HG03442 (cell line): ENCODE measurements around the gene GTF2I.
"Not testable (repeated sequence)": the region's sequence is repeated elsewhere in the genome, so short reads cannot be mapped to it uniquely, and the experiment has no call there.

Experiments used
- ATAC-seq: cut with Tn5 transposase; IDR thresholded peaks from one replicate; pipeline ENCODE4 v1.9.1; 2021; ENCODE audit warnings: mild to moderate bottlenecking, moderate library complexity; ENCODE audit not compliant: unreplicated experiment

Gene GTF2I

DNA sequence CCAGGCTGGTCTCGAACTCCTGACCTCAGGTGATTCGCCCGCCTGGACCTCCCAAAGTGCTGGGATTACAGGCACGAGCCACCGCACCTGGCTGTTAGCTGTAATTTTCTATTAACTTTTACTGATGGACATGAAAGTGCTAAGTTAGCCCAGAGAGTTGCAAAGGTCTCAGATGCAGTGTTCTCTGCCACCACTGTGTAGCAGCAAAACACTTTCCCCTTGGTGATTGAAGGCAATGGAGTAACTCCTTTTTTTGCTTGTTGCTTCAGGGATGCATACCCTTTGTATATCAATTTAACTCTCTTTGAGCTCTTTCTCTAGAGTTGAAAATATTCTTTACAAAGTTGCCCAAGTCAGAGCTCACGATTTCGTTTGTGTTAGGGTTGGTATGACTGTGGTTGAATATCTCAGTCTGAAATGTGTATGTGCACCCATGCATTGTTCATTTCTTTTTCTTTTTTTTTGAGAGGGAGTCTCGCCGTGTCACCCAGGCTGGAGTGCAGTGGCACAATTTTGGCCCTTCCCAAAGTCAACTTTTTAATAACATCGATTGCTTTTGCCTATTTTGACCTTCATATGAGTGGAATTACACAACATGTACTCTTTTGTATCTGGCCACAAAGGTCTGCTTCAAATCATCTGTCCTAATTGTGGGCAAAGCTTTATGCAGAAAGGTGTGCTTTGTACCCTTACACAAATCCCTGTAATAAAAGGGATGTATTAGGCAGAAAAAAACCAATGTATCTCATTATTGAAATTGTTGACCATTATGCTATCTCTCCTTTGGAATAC, 52.6 kb downstream of the GTF2I start:
- ATAC-seq, result no peak

DNA sequence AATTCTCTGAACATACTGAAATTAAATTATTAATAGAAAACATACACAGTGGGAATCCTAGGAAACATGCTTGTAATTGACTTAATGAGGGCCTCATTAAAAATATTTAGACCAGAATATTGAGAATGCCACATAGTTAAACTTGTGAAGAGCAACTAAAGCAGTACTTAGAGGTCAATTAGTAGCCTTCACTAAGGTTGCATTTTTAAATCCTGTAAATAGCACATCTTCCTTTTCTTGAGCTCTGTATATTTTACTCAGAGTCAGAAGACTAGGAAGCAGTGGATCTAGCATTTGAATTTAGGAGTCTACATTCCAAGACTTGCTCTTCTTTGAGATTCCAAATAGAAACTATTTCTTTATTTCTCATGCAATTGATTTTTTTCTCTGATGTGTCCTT, 56.0 kb downstream of the GTF2I start:
- ATAC-seq, result no peak

DNA sequence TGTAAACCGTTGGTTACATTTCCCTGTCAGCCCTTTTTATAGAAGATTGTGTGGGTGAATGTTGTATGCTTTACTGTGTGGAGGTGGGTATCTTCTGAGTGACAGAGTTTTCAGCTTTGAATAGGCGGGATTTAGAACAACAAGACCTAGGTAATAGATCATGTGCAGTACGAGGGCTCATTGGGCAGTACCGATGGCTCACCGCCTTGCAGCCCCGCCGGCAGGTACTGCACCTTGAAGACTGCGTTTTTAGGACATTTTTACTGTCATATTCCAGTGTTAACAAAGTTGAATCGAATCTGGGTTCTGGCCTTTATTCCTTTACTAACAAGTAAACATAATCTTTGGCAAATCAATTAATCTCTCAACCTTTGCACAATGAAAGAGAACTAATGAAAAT, 60.4 kb downstream of the GTF2I start:
- ATAC-seq, result no peak

DNA sequence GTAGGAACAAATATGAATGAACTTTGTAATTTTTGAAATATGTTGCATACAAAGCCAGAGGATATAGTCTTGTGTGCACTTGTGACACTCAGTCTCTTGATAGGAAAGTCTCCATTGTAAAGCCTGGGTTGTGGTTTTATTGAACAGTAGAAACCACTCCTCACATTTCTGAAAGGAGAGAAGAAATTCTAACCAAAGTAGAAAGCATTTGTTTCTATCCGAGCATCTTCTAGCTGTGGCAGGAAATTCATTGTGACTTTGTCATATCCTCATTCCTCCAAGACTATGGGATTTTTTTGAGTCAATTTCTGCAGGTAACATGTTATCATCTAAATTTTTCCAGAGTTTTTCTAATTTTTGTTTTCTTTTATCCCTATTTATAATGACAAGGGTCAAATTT, 60.8 kb downstream of the GTF2I start:
- ATAC-seq, result no peak

DNA sequence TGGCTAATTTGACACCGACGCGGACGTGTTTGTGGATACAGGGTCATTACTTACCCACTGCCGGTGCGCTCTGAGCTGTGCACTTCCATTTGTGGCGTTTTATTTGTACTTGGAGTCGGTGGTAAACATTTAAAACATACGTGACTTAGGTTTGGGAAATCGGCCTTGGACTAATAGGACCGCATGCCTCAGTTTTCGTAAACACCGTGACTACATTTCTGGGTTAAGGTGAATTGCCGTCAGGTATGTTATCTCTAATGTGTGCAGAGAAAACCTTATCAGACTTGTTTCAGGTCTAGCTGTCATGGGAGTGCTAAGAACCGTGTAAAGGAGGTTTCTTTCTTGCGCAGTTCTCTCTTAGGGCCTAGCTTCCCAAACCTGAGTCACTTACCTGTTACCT, 64.6 kb downstream of the GTF2I start:
- no peak for ATAC-seq

DNA sequence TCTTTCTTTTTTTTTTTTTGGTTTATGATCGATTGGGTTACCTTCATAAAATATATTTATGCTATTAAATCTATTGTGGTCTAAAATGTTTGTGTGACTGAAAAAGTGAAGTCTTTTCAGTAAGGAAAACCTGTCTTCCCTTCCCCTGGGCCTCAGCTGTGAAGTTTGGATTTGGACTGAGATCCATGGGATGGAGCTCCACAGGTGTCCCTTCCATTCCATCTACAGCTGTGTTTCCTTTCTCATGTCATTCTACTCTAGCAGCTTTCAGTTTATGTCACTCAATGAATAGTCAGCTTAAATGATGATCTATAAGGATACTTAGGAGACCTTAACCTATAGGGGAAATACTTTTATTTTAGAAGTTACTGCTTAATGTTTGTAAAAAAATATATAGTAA, 68.3 kb downstream of the GTF2I start:
- ATAC-seq, result no peak

DNA sequence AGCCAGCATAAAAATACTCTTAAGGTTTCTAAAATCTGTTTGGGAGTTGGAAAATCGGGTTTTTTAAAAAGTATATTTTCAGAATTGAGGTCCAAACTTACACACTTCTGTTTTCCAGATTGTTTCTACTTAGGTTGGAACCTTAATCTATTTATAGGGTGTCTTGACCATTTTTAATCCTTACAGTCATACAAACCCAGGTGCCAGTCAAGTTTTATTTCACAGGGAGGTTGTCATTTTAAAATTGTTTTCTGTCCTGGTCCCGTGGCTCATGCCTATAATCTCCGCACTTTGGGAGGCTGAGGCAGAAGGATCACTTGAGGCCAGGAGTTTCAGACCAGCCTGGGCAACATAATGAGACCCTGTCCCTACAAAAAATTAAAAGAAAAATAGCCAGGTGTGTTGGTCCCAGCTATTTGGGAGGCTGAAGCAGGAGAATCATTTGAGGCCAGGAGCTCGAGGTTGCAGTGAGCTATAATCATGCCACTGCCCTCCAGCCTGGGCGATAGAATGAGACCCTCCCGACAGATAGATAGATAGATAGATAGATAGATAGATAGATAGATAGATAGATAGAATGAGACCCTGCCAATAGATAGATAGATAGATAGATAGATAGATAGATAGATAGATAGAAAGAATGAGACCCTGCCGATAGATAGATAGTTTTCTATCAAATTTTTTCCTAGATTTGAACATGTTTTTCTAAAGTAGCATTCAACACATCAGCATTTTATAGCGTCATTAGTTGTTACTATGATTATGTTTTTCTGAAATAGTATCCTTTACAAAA, 69.0 kb downstream of the GTF2I start:
- ATAC-seq, result no peak

DNA sequence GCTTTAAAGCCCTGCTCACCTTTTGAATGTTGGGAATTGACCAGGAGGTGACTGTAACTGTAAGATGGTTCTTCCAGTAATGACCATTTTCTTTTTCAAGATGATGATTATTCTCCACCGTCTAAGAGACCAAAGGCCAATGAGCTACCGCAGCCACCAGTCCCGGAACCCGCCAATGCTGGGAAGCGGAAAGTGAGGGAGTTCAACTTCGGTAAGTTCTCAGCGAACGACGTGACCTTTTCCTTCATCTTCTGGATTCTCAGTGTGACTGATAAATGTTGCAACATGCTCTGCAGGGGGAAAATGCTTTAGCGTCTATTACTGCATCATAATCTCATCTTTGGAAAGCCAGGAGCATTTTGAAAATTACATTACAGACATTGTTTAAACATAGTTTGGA, 71.2 kb downstream of the GTF2I start:
- ATAC-seq, result not testable (repeated sequence)

DNA sequence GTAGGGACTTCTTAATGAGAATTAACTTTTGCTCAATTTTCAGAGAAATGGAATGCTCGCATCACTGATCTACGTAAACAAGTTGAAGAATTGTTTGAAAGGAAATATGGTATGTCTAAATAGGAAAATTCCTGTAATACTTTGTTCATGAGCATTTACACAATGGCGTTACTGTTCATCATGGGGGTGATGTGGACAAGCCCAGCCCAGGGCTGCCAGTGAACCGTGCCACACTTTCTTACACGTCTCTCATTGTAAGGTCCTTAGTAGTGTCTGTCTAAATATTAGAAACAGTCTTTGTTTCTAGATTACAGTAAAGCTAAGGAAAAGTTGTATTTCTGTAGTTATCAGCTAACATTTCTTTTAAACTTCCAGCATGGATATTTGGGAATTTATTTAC, 72.7 kb downstream of the GTF2I start:
- not testable (repeated sequence) for ATAC-seq

DNA sequence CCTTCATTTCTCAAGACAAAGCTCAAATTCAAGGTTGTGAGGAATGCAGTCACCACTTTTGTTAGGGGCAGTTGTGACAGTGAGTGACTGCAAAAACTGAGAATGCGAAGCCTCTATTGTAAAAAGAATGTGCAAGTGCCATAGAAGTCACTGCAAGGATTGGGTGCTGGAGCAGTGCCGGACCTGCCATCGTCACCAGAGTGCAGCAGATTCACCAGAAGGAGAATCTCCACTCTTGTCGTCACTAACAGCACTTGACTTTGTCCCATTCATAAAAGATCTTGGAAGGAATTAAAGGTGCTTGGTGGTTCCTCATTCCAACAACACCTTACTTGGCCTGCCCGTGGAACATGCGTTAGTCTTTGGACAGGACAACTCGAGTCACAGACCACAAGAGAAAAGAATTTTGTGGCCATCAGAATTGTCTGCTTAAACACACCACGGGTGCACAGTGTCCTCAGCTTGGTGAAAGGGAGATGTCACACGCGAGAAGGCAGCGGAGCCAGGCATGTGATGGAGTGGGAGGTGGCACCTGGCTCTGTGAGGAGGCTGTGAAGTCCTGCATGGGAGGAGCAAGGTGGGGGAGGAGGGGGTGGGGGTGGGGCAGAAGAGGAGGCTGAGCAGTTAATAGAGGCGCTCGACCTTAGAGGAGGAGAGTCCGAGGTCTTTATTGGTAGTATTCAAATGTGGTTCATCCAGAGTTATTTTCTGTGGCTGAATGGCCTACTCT, 82.6 kb downstream of the GTF2I start:
- ATAC-seq, result not testable (repeated sequence)

DNA sequence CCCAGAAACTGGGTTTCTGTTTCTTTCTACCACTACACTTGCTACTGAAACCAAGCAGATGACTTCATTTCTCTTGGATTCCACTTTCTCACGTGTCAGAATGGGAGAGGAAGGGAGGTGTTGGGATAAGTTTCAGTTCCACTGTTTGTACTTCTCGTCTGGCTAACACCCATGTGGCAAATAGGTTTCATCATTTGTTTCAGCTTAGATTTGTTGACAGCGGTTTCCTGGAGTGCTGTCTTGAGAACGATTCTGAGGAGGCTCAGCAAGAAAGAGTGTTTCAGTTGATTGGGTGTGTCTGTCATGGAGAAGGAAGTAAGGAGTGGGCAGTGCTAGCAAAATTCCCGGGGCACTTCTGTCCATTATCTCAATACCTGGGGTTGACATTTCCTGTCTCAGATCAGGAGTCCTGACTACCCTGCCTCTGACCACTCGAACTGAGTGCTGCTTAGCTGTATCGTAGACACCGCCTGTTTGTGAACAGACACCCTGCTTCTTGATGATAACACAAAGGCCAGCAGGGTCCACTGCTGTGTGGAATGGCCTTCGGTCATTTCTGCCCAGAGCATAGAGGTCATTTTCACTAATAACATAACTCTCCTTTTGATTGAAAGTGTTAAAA, 86.5 kb downstream of the GTF2I start:
- ATAC-seq, result not testable (repeated sequence)

DNA sequence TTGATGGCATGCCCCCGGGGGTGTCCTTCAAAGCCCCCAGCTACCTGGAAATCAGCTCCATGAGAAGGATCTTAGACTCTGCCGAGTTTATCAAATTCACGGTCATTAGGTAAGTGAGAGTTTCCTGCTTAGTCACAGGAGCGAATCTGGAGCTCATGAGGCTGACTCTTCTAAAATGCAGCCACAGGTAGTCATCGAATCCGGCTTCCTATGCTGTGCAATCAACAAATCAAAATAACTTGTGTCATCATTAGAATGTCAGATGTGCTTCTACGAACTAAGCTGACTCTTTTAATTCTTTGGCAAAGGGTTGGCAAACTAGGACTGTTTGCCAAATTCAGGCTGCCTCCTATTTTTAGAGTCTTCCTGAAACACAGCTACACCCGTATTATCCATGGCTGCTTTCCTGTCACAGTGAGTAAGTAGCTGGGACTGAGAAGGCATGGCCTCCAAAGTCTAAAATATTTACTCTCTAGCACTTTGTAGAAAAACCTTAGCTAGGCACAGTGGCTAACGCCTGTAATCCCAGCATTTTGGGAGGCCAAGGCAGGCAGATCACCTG, 96.5 kb downstream of the GTF2I start:
- not testable (repeated sequence) for ATAC-seq

DNA sequence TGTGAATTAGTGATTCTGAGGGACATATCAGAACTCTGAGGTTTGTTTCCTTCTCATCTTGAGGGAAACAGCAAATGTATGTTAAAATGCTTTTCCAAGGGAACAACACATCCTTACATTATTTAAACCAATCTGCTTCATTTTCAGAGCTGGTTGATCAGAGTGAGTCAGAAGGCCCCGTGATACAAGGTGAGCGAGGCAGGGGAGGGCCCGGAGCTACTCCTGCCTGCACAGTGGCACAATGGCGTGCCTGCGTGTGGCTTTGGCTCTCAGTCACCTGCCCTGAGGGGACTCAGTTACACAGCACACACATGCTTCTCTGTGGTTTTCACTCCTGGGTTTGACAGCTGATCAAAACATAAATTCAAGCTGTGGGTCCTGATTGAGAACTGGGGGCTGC, 99.2 kb downstream of the GTF2I start:
- ATAC-seq, result not testable (repeated sequence)

DNA sequence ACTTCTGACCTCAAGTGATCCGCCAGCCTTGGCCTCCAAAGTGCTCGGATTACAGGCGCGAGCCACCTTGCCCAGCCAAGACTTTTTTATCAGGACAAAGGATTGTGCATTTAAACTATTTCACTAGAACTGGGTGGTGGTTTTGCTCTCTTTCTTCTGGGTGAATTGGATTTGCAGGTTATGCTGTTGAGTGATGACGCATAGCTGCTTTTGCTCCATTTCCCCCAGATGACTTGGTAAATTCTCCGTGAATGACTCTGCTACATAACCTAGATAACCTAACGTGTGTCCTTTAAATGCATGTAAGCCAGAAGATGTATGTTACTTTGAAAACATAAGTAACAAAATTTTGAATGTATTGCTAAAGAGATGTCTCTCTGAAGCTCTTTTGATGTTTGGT, 100.8 kb downstream of the GTF2I start:
- not testable (repeated sequence) for ATAC-seq

DNA sequence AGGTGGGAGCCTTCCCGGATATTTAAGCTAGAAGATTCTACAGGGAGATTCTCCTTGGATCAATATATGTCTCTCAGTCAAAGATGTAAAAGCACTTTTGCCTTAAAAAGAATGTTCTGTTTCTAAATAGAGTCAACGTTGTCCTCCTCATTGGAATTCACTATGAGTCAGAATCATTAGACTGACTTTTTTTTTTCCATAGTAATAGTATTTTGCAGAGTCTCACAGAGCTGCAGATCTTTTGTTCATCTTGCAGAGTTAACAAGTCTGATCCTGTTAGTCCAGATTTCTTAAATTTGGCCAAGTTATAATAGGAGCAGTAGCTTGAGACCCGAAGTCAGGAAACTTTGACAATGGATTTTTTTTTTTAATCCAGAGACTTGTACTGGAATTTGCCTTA, 101.5 kb downstream of the GTF2I start:
- ATAC-seq, result not testable (repeated sequence)

DNA sequence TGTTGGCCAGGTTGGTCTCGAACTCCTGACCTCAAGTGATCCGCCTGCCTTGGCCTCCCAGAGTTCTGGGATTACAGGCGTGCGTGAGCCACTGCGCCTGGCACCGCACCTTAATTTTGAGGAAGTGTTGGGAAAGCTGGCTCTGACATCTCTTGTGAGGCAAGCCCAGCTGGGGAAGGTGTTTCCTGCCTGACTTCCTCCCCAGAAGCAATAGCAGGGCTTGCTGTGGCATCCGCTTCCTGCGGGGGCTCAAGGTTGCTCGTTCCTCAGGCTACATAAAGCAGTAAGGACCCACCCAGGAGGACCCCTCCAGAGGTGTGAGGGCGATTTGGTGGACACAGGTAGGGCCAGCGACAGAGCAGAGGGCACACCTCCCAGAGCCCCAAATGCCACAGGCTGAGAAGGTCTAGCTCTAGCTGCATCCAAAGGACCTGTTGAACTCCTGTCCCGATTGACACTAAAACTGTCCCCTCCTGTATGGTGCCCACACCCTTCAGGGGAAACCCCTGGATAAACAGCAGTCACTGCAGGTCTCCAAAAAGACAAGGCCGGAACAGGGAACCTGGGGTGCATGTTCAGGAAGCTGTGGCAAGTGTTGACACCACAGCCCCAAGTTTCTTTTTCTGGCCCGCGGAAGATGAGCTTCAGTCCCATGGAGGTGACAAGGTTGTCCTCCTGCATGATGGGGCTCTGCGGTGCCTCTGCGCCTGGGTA, 107.8 kb downstream of the GTF2I start:
- not testable (repeated sequence) for ATAC-seq

DNA sequence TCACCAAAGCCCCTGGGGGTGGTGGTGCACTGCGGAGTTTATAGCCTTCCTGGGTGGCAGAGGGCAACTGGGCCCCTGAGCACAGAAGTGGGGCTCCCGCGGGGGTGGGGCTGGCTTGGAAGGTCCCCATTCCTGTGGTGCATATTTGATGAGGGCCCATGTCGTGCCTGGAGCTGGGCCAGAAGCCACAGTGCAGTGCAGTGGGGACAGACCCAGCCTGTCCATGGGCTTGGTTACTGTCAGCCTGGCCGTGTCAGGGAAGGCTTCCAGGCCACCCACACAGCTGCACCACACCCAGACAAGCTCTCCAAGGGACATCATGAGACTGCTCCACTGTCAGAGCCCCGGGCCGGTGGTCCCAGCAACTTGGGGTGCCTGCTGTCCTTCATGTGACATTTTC, 109.0 kb downstream of the GTF2I start:
- ATAC-seq, result peak; percentile 31

DNA sequence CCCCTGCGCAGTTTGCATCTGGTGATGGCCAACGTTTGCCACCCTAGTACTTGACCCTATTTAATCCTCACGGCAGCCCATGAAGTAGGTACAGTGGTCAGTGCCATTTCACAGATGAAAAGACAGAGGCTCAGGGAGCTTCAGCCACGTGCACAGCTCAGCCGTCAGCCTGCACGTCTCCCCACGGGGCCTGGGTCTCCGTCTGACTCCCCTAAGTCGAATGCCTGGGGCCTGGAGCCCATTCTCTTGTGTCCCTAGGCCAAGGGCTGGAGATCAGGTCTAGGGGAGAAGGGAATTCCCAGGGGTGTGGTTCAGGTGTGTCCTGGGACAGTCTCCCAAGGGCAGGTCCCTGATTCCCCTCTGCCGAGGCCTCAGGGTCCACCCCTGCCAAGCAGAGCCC, 109.5 kb downstream of the GTF2I start:
- ATAC-seq, result not testable (repeated sequence)

DNA sequence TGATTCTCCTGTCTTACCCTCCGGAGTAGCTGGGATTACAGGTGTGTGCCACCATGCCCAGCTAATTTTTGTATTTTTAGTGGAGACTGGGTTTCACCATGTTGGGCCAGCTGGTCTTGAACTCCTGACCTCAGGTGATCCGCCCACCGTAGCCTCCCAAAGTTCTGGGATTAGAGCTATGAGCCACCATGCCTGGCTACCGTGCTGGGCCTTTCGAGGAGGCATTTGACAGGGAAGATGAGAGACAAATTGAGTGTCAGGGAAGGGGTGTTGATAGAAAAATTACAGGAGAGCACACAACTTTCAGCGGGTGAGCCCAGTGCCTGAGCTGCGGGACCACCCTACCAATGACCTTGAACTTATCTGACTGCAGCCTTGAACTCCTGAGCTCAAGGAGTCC, 112.5 kb downstream of the GTF2I start:
- ATAC-seq, result not testable (repeated sequence)

DNA sequence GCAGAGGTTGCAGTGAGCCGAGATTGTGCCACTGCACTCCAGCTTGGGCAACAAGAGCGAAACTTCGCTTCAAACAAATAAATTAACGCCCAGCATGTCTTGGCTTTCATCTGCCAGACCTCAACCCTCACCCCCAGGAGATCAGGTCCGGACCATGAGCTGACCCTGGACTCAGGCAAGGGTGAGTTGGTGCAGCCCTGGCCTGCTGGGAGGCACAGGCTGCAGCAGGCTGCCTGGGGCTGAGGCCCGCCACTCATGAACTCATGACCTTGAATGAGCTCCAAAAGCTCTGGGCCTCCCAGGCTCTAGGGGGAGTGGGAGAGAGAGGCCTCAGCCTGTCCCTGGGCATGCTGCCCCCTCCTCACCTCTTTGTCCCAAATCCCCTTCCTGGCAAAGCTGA, 114.6 kb downstream of the GTF2I start:
- not testable (repeated sequence) for ATAC-seq
